Activated naive CD4-positive, alpha-beta T cell (primary cell): Measurements from ENCODE around the gene CPNE4.

Experiments used
- DNase-seq, 4 experiments: peaks; one replicate each; lab custom pipeline; 2025; lab: John Stamatoyannopoulos, UW

CPNE4 gene

DNA sequence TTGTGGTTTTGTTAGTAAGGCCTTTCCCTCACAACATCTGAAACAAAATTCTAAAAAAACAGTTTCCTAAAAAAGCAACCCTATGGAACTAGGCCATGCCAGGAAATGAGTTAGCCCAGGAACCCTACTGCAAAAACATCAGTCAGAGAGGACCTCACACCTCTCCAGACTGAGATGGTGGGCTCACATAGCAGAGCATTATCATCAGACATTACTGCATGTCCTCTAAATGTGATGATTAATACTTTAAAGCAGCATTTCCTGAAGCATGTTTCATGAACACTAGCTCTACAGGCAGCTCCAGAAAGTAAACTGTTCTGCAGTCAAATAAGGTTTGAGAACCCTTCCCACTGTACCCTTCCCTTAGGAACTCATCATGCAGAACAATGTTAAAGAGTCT, 299.7 kb downstream of the CPNE4 start:
- DNase-seq: no peak

- no peak for DNase-seq
These were observed 301.6 kb downstream of the CPNE4 start for GRCh38 chr3:131733086-131733841.

DNA sequence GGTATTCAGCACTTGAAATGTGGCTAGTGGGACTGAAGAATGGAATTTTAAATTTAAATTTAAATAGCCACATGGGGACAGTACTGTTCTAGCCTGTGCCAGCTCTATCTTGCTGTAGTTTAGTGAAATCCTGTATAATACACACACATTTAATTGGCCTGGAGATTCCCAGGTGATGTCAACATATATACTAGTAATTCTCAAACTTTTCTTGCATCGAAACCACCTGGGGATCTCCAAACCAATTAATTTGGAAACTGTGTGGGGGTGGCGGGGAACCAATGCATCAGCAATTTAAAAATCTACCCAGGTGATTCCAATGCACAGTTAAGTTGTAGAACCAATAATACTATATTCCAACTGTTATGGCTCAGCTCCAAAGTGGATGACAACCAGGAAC, 303.1 kb downstream of the CPNE4 start:
- no peak for DNase-seq

DNA sequence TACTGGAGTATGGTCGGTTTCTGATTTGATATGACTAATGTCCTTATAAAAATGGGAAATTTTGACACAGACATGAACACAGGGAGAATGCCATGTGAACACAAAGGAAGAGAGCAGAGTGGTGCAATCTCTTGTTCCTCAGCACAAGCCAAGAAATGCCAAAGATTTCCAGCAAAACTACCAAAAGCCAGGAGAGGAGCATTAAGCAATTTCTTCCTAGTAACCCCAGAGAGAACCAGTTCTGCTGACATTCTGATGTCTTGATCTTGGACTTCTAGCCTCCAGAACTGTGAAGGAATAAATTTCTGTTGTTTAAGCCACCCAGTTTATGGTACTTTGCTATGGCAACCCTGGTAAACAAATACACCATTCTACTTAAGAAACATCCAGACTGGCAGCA, 304.2 kb downstream of the CPNE4 start:
- no peak for DNase-seq

GRCh38 chr3:131729643-131730017, 305.2 kb downstream of the CPNE4 start:
- no peak for DNase-seq

DNA sequence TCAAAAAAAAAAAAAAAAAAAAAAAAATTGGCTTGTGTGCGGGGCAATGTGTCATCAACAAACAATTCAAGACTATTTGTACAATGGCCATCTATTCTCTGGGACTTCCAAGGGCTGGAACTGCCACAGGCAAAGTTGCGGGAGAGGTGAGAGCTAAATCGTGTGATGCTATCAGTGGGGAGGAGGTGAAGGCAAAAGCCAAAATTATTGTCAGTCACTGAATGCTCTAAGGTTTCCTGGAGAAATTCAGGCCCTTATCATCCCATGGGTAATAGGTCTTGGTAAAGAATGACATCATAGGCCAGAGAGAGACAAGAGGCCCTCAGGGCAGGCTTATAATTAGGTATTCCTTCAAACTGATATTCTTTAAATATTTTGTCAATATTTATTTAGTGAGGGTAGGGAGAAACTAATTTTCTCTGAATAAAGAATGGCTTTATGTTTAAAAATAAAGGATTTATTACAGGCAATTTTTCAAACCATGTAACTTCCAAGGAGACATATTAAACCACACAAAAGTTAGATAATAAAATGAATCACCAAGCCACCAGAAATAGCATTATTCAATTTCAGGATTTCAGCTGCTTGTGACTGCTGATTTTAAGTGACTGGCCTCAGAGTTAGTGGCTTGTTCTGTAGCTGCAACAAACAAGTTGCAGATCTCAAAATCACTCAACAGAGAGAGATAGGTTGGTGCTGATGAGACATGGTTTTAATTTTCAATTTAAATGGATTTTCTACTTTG, 305.7 kb downstream of the CPNE4 start:
- DNase-seq: no peak

DNA sequence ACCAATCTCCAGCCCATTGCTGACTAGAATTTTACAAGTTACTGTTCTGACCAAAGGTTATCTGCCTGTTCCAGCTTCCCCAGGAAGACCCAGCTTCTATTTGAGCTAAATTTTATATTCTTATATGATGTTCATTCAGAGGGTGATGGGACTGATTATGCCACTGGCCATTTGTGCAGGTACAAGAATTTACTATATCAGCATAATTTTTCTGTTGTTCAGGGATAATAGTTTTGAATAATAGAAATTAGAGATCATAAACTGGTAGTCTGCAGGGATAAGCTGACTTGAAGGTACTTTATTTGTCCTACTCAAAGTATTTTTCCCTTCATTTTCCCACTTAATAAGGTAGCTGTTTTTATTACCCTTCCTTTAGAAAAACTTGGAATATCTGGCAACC, 309.4 kb downstream of the CPNE4 start:
- DNase-seq: no peak

DNA sequence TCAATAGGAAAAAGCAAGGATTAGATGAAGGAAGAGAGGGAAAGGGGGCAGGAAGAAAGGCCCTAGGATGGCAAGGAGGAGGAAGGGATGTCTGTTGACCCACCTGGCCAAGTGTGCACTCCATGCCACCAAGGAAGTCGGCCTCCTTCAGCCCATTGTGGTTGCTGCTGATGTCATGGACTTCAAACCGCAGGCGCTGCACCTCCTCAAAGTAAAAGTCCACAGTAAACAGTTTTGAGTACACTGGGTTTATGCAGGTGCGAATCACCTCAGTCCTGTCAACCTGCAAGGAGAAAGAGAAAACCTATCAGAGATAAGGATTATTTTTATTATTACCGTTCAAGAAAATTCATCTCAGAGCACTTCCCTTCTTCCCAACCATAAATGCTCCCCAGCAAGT, 311.5 kb downstream of the CPNE4 start:
- DNase-seq: no peak

DNA sequence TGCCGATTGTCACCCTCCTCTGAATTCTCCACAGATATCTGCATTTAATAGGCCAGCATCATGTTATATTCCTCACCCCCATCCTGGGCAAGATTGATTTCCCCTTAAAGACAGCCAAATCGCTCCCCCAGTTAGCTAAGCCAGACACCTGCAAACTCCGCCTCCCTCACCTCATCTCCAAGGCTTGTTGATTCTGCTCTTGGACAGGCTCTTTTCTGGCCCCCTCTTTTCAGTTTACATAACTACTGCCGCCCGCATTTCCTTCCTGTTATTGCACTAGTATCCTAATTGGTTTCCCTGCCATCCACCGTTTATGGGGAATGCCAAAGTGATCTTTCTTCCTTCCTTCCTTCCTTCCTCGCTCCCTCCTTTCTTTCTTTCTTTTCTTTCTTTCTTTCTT, 317.3 kb downstream of the CPNE4 start:
- DNase-seq: no peak

- no peak for DNase-seq
These were observed 317.9 kb downstream of the CPNE4 start for GRCh38 chr3:131716943-131717342.

GRCh38 chr3:131716007-131716406, 318.8 kb downstream of the CPNE4 start:
- no peak for DNase-seq

- DNase-seq: no peak
These were observed 320.1 kb downstream of the CPNE4 start for GRCh38 chr3:131714585-131715220.

- no peak for DNase-seq
These were observed 321.2 kb downstream of the CPNE4 start for GRCh38 chr3:131713416-131714123.

DNA sequence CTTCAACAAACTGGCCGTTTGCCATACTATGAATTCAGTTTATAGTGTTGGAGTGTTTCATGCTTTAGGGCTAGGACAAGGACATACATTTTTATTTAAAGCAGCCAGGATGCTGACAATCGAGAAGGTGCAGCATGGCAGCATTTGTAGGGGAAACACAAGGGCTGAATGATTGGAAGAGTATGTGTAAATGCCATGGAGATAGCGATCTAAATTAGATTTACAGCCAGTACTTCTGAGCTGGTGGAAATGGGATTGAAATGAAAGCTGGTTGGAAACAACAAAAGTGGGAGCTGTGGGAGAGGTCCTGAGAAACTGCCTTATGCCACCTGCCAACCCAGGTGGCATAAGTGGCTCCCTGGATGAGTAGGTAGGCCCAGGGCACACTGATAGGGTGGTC, 322.2 kb downstream of the CPNE4 start:
- DNase-seq: no peak

DNA sequence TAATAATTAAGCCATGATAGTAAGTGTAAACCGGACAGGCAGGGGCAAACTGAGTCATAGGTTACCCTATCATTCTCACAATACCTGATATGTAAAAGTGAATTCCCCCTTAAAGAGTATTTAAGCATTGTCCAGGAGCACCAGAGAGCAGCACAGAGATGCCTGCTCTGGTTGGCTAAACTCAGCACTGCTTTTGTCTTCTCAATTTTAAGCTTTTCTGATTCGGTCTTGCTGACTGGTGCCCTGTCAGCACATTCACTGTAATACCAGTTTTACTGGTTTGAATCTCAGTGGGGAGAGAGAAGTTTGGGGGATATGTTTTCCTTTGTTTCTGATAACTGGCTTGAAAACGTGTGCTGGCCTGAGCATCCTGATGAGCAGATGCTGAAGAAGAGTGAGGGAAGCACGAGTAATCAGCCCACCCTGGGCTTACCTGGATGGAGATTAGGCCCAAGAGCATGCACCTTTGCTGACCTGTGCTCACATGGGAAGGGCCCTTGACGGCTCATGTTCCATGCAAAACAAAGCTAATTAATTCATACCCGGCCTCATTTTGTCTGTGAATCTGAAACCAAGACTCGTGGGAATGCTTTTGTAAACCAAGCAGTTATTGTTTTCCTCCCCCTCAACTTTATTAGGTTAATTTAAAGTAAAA, 323.6 kb downstream of the CPNE4 start:
- no peak for DNase-seq

- no peak for DNase-seq
These were observed 326.6 kb downstream of the CPNE4 start for GRCh38 chr3:131708241-131708640.

GRCh38 chr3:131705558-131706051, 329.2 kb downstream of the CPNE4 start:
- no peak for DNase-seq

DNA sequence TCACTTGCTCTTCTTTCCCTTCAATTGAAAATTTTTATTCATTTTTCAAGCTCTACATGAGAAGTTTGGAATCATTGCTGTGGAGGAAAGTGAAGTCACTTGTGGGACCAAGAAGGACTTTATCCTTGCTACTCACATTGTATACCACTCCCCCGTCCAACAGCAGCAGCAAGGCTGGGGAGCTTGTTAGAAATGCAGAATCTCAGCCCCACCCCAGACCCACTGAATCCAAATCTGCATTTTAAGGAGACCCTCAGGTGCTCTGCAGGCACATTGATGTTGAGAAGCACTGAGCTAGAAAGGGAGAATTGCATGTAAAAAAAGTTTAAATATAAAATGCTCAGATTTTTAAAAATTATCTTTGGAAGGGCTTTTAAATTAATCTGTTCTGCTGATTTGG, 329.7 kb downstream of the CPNE4 start:
- no peak for DNase-seq

DNA sequence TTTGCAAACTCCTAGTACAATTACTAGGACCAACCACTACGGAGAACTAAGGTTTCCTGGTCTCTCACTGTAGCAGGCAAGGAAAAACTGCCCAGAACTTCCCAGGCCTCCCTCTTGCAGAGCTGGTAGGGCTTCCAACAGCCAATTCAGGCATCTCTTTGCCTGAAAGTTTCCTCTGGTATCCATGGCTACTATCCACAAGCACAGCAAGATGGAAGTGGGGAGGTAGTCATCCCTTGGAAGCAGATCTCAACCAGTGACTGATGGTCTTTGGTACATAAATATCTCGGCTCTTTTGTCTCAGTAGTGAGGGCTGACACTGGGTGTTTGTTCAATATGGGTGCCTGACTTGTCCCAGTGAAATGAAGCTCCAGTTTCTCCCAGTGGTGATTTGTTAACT, 330.7 kb downstream of the CPNE4 start:
- no peak for DNase-seq

DNA sequence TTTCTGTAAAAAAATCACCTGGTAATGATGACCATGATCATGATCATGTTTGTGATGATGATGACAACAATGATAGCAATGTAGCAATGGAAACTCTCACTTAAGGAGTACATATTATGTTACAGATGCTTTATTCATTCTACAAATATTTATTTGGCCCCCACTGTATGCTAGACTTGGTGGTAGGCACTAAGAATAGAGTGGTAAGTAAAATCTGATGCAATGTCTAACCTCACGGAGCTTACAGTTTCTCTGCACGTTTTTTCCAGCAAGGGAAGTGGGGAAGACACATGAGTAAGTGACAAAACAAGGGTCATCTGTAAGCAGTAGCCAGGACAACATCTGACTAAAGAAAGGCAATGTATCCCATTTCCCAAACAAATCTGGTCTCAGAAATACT, 332.7 kb downstream of the CPNE4 start:
- DNase-seq: no peak

DNA sequence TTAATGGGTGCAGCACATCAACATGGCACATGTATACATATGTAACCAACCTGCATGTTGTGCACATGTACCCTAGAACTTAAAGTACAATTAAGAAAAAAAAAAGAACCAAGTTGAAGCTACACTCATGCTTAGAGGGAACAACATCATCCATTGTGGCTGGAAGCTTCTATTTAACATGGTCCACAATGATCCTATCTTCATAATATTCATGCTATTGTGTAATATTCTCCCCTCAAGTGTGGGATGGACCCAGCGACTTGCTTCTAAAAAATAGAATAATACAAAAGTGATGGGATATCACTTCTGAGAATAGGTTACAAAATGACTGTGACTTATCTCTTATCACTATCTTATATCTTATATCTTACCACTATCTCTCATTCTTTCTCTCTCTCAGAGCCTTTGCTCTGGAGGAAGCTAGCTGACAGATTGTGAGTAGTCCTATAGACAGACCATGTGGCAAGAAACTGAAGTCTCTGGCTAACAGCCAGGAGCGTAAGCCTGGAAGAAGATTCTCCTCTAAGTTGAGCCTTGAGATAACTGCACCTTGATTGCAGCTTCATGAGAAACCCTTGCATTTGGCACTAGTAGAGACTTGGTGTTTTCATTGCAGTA, 333.6 kb downstream of the CPNE4 start:
- no peak for DNase-seq
